ENCODE measurements around the gene TMEM248.
"Not testable (repeated sequence)": the region's sequence is repeated elsewhere in the genome, so short reads cannot be mapped to it uniquely, and the experiment has no call there.

GRCh38 chr7:66878301-66878685, 42.7 kb upstream of the TMEM248 start:
- TF ChIP-seq CTCF (IDR thresholded peaks at IDR 0.05; ENCODE audit: poor library complexity, severe bottlenecking); POLR2AphosphoS5 (IDR thresholded peaks at IDR 0.05); EP300 (conservative IDR thresholded peaks at IDR 0.05; ENCODE audit: poor library complexity, severe bottlenecking); RAD21 (conservative IDR thresholded peaks at IDR 0.05); EZH2 (IDR thresholded peaks at IDR 0.05; ENCODE audit: borderline replicate concordance, insufficient read depth, low read length, poor library complexity, severe bottlenecking); SMC3 (conservative IDR thresholded peaks at IDR 0.05; ENCODE audit: poor library complexity); TAF1 (IDR thresholded peaks at IDR 0.05; ENCODE audit: low read depth): not testable (repeated sequence)
